Large intestine (tissue), 3 donors: ENCODE results near the gene NUDT14. TPM values are rescaled to one million over a fixed set of nuclear protein-coding genes. Genes with fewer than 3 reads are reported as not detected.

ENCODE experiments used
- DNase-seq, 2 donors: peaks; one replicate each; pipeline versions ENCODE4 v3.0.0 to v3.0.0-alpha.2; 2013
- H3K27ac ChIP-seq: one replicate; pipeline ENCODE4 v1.5.1; 2013; ENCODE audit warnings: low read length
- H3K27me3 ChIP-seq: 2 replicates; pipeline ENCODE4 v1.6.1; 2013; ENCODE audit warnings: low read length; ENCODE audit not compliant: control insufficient read depth, insufficient read depth
- H3K36me3 ChIP-seq: 2 replicates; pipeline ENCODE4 v1.6.1; 2013; ENCODE audit warnings: low read length; ENCODE audit not compliant: control insufficient read depth, insufficient read depth
- H3K4me1 ChIP-seq: one replicate; pipeline ENCODE4 v1.6.1; 2013; ENCODE audit warnings: low read length; ENCODE audit not compliant: control insufficient read depth, insufficient read depth
- H3K4me3 ChIP-seq: one replicate; pipeline ENCODE4 v1.5.1; 2013; ENCODE audit warnings: low read length
- H3K9me3 ChIP-seq: one replicate; pipeline ENCODE4 v1.6.1; 2013; ENCODE audit warnings: mild to moderate bottlenecking, low read depth, low read length, moderate library complexity; ENCODE audit not compliant: control insufficient read depth
- WGBS: methylation state at CpG from one replicate; pipeline ENCODE4 v1.1.5; 2013; ENCODE audit warnings: low lambda C conversion rate; ENCODE audit not compliant: insufficient coverage; 5-methylcytosine and 5-hydroxymethylcytosine counted together
- polyA plus RNA-seq: library from polyadenylated mRNA; unstranded; fragments of 120-200 nt; gene quantifications from one replicate; pipeline ENCODE4 v1.2.1, GENCODE V29; 2013

The NUDT14 gene
- polyA plus RNA-seq, 1 donor, result 64.4 TPM

DNA sequence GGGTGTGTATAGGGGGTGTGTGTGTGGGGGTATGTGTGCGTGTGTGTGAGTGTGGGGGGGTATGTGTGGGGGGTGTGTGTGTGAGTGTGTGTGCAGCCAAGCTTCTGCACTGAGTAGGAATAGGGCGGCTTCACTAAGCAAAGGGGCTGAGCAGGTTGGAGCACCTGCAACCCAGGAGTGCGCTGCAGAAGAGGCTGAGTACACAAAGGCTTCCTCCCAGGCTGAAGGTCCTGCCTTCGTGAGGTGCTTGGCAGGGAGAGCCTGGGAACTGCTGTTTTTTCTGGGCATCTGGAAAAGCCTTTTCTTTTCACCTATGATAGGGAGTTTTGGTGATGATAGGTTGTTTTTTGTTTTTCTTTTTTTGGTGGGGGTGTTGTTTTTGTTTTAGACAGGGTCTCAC is 6.0 kb upstream of the NUDT14 start:
- Histone ChIP-seq H3K36me3 (no peaks in the 10 kb centered on the region), H3K27ac (no peak overlapping the region), H3K4me3 (no peak overlapping the region), H3K9me3 (peaks cover 10% of the 10 kb centered on the region), H3K27me3 (peaks cover 18% of the 10 kb centered on the region), H3K4me1 (no peaks in the 10 kb centered on the region)
- DNase-seq, result no peak
- WGBS, result no CpG with 5 or more reads among the region's 4 CpGs

DNA sequence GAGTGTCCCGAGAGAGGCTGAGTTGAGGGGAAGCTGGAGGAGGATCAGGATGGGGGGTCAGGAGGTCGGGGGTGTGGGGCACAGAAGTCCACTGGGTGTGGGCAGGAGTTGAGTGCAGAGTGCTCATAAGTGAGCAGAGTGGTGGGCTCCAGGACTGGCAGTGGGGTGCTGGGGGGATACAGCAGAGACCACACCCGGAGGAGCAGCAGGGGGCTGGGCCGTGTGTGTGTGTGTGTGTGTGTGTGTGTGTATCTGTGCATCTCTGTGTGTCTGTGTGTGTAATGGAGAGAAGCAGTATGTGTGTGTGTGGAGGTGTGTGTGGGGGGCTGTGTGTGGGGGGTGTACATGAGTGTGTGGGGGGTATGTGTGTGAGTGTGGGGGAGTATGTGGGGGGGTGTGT is 4.9 kb upstream of the NUDT14 start:
- WGBS, result 40% methylated on average over 1 of the region's 4 CpGs

GRCh38 chr14:105185001-105185400 is 3.9 kb upstream of the NUDT14 start:
- DNase-seq, result no peak
- Histone ChIP-seq H3K9me3 (peaks cover 10% of the 10 kb centered on the region), H3K4me3 (no peak overlapping the region), H3K27me3 (peaks cover 17% of the 10 kb centered on the region), H3K36me3 (no peaks in the 10 kb centered on the region), H3K4me1 (peaks cover 10% of the 10 kb centered on the region), H3K27ac (no peak overlapping the region)
- WGBS, result 80% methylated on average over 6 of the region's 18 CpGs

More for the DNA sequence above, 4.9 kb upstream of the NUDT14 start:
- Histone ChIP-seq H3K27me3 (peaks cover 17% of the 10 kb centered on the region), H3K36me3 (no peaks in the 10 kb centered on the region), H3K4me3 (no peak overlapping the region), H3K9me3 (peaks cover 10% of the 10 kb centered on the region), H3K4me1 (peaks cover 5% of the 10 kb centered on the region), H3K27ac (no peak overlapping the region)
- no peak for DNase-seq

DNA sequence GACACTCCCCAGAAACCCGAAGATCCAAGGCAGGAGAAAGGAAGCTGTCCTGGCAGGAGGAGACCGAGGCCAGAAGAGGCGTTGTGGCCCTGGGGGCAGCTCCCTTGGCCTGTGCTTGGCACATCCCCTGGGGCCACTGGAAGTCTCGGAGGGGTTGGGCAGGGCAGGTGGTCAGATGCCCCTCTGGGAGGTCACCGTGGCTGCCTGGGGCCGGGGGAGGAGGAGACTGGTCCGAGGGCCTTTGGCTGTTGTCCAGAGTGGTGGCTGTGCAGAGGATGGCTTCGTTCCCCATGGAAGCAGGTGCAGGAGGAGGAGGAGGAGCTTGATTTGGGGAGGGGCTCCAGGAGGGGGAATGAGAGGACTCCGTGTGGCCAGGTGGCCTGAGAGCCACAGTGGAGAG is 3.3 kb upstream of the NUDT14 start:
- Histone ChIP-seq H3K27ac (no peak overlapping the region), H3K4me1 (peaks cover 10% of the 10 kb centered on the region), H3K36me3 (no peaks in the 10 kb centered on the region), H3K27me3 (peaks cover 17% of the 10 kb centered on the region), H3K9me3 (peaks cover 10% of the 10 kb centered on the region), H3K4me3 (no peak overlapping the region)
- 40% methylated on average over 1 of the region's 9 CpGs for WGBS
- no peak for DNase-seq

DNA sequence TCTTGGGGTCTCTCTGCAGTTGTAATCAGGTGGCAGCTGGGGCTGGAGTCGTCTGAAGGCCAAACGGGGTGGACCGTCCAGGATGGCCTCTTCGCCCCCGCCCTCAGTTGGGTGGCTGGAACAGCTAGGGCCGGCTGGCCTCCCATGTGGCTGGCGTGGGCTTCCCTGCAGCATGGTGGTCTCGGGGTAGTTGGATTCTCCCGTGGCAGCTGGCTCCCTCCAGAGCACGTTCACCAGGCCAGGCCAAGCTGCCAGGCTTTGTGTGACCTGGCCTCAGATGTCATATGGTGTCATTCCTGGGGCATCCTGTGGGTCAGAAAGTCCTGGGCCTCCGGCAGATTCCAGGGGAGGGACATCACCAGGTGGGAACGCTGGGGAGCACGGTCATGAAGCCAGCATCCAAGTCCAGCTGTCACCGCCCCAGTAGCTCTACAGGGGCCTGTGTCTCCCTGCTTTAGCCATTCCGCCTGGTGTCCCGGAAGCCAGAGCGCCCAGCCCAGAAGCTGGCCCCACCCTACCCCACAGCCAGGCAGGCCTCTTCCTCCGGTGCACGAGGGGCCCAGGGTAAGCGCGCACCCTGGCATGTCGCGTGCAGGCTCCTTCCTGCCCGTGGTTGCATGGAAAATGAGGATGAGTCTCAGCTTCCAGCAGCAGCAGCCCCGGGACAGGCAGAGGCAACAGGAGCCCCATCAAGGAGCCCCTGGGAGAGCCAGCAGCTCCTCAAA is 1.3 kb upstream of the NUDT14 start:
- Histone ChIP-seq H3K9me3 (peaks cover 3% of the 10 kb centered on the region), H3K27ac (no peak overlapping the region), H3K27me3 (peaks cover 11% of the 10 kb centered on the region), H3K4me1 (peaks cover 10% of the 10 kb centered on the region), H3K4me3 (no peak overlapping the region), H3K36me3 (peaks cover 4% of the 10 kb centered on the region)
- WGBS, result no CpG with 5 or more reads among the region's 25 CpGs
- no peak for DNase-seq

DNA sequence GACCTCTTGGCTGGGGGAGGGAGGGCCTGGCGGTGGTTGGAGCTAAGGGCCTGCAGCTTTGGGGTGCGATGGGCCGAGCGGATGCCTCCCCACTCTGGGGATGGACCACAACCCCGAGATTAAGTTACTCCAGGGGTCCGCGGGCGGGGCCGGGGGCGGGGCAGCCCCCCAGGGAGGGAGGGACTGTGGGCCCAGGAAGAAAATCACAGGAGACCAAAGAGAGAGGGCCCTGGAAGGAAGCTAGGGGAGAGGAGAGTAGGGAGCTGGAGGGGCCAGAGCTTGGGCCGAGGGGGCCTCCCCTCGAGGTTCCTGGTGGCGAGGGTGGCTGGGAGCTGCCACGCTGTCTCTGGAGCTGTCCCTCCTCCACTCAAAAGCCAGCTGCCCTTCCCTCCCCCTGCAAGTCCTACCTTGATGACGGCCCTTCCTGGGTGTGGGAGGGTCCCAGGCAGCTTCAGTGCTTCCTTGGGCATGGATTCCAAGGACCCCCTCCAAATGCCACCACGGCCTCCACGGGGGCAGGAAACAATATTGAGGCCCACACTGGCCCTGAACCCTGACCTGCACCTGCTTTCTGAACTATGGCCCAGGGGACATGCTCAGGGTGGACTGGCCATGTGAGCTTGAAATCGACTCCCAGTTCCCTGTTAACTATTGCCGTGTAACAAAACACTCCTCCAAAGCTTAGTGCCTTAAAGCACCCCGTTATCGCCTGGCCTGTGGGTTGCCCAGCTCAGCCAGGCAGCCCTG is 610 bp upstream of the NUDT14 start:
- Histone ChIP-seq H3K9me3 (peaks cover 3% of the 10 kb centered on the region), H3K27ac (no peak overlapping the region), H3K27me3 (peaks cover 11% of the 10 kb centered on the region), H3K4me1 (peaks cover 10% of the 10 kb centered on the region), H3K4me3 (no peak overlapping the region), H3K36me3 (peaks cover 7% of the 10 kb centered on the region)
- no peak for DNase-seq
- WGBS, result no CpG with 5 or more reads among the region's 21 CpGs

GRCh38 chr14:105179191-105179590 is 1.9 kb downstream of the NUDT14 start:
- Histone ChIP-seq H3K9me3 (no peaks in the 10 kb centered on the region), H3K36me3 (peaks cover 11% of the 10 kb centered on the region), H3K4me1 (peaks cover 10% of the 10 kb centered on the region), H3K27me3 (peaks cover 5% of the 10 kb centered on the region), H3K4me3 (no peak overlapping the region), H3K27ac (no peak overlapping the region)
- WGBS, result no CpG with 5 or more reads among the region's 13 CpGs
- DNase-seq, result no peak

DNA sequence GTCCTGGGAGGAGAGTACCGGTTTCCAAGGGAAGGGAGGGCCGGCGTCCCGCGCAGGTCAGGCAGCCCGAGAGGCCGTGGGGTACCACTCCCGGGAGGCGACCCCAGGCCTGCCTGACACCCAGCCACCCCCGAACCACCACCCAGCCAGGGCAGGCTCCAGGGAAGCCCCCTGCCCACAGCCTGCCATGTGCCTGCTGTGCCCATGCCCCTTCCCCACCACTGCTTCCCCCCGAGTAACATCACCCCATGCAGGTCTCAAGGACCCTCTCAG is 2.3 kb downstream of the NUDT14 start:
- Histone ChIP-seq H3K4me3 (no peak overlapping the region), H3K36me3 (peaks cover 11% of the 10 kb centered on the region), H3K4me1 (peaks cover 10% of the 10 kb centered on the region), H3K9me3 (no peaks in the 10 kb centered on the region), H3K27me3 (peaks cover 5% of the 10 kb centered on the region), H3K27ac (no peak overlapping the region)
- WGBS, result no CpG with 5 or more reads among the region's 11 CpGs
- DNase-seq, result no peak

DNA sequence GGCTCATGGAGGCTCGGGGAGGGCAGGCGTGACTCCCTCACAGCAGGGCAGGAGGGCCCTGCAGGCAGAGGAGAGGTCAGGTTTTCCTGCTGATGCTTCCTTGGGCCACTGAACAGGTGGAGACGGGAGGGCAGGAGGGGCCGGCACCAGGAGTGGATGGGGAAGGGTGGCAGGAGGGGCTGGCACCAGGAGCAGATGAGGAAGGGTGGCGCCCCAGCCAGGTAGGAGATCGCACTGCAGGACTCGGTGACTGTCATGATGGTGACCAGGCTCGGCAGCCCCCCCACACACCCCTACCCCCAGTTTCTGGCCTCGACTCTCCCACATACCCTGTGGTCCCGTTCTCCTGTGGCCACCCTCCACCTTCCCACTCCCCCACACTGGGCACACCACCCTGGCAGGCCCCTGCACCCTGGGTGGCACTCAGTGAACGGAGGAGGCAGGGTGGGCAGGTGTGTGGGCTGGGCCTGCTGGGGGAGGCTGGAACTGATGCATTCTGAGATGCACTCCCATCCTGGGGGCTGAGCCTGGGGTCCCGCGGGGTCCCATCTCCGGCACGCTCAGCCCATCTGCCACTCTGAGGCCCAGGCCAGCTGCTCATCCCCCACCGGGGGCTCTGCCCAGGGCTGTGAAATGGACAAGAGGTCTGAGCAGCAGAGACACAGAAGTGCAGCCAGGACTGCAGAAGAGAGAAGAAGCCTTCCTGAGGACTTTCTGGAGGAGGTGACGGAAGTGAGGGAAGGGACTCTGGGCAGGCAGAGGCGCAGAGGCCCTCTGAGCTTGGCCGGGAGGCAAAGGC is 2.8 kb downstream of the NUDT14 start:
- WGBS, result no CpG with 5 or more reads among the region's 19 CpGs
- peaks cover 11% of the 10 kb centered on the region for H3K36me3 ChIP-seq
- H3K27me3 ChIP-seq, result peaks cover 5% of the 10 kb centered on the region
- H3K4me1 ChIP-seq, result peaks cover 10% of the 10 kb centered on the region
- H3K4me3 ChIP-seq, result no peak overlapping the region
- no peak overlapping the region for H3K27ac ChIP-seq
- no peak for DNase-seq
- H3K9me3 ChIP-seq, result no peaks in the 10 kb centered on the region

DNA sequence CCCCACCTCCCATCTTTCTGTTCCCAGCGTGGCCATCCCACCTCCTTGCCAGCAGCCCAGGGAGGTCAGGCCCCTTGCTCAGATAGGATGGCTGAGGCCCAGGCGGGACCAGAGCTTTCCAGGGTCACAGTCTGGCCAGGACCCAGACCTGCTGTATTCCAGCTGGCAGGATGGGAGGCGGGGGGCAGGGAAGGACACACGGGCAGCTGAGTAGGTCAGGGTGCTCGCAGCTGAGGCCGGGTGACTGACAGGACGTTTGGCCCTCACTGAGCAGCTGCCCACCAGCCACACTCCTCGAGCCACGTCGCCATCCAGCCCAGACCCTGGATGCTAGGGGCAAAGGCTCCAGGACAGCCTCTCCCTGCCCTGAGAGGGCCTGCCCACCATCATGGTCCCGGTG is 4.0 kb downstream of the NUDT14 start:
- WGBS, result no CpG with 5 or more reads among the region's 11 CpGs
- no peak for DNase-seq
- peaks cover 10% of the 10 kb centered on the region for H3K4me1 ChIP-seq
- no peaks in the 10 kb centered on the region for H3K9me3 ChIP-seq
- H3K4me3 ChIP-seq, result no peak overlapping the region
- peaks cover 2% of the 10 kb centered on the region for H3K27me3 ChIP-seq
- H3K36me3 ChIP-seq, result peaks cover 11% of the 10 kb centered on the region
- no peak overlapping the region for H3K27ac ChIP-seq
